ENCODE data around the gene NTNG1.

The NTNG1 gene

DNA sequence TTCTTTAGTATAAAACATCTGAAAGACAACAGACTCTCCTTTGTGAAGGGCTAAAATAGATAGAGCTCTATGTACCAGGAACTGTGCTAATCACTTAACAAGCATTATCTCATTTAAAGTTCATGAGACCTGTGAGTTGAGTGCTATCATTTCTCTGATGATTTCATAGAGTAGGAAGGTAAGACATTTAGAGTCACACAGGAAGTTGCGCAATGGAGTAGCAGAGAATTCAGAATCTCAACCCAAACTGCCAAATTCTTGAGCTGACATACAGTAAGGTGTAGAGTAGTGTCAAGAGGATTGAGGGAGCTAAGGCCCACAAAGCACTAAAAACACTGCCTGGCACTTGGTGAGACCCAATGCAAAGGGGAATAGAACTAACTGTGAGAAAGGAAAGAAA lies 384.3 kb downstream of the NTNG1 start:
- DNase-seq, result no peak

DNA sequence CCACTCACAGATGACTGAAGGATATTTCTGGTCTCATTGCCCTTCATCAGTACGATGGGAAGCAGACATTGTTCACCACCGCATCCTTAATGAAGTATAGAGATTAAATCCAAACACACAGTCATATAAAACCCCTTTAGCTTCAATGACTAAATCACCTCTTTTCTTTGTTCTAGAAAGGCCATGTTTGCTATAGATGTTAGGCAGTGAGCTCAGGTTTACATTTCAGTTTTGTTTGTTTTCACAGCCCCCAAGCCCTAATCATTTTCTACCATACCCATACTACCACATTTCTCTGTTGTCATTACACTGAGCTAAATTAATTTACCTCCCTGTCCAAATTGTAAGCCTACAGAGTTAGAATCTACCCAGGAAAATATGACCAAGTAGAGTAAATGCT lies 385.1 kb downstream of the NTNG1 start:
- no peak for DNase-seq

DNA sequence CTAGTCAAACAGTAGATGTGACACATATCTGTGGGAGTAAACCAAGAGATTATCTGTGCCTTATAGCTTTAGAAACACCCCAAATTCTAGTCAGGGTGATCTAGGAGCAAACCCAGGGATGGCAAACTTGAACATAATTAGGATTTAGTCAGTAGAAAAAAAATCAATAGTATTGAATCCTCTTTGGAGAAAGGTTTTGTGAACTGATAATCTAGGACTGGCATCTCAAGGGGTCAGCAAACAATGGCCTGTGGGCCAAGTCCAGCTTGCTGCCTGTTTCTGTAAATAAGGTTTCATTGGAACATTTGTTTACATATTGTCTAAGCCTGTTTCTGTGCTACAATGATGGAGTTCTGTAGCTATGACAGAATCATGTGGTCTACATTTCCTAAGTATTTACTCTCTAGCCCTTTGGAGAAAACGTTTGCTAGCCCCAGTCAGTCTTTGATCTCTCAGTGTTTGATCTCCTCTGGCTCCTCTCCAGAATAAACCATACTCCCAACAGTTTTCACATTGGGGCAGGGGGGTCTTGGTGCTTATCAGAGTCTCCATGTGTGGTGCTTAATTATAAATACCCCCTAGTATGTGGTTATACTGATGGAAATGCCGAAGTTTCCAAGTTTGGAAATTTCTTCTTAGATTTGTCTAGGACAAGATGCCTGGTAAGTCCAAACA lies 385.8 kb downstream of the NTNG1 start:
- DNase-seq, result no peak

DNA sequence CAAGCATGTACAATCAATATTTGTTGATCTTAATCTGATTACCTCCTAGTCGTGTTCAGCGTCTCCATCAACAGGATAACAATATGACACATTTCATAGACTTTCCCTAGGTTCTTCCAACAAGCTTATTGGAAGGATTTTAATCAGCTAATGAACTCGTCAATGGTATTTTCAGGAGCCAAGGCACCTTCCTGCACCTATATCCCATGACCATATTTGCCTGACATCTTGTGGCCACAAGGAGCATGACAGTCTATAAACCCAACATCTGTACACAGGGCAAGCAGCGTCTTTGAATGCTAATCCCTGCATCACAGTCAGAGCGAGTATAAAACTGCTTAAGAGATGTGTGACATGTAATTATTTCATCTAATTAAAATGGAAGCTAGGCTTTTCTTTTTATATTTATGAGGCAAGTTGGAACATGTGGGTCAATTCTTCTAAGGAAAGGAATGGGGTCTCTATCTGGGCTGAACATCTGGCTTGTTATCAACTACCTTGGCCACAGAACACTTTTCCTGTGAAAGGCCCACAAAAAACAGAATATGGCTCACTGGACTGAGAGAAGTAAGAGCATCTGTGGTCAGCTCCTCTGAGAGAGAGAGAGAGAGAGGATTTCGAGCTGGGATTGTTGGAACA lies 388.8 kb downstream of the NTNG1 start:
- no peak for DNase-seq

DNA sequence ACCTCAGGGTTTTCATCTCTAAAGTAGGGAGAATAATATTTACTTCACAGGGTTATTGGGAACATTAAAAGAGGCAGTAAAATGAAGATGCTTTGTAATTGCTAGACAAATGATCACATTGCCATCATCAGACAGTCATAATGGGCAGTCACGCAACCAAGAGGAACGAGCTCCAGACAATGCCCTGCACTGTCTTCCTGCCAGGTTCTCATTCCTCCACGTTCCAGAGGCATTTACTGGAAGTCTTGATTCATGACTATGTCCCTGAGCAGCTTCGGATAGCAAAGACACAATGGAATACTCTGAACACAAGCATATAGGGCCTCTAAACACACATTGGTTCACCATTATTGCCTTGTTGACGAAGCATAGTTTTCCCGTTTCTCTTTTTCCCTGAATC lies 389.7 kb downstream of the NTNG1 start:
- no peak for DNase-seq

GRCh38 chr1:107531065-107531908 lies 390.4 kb downstream of the NTNG1 start:
- DNase-seq, result no peak

- no peak for DNase-seq
Observed at GRCh38 chr1:107532318-107532717, 391.5 kb downstream of the NTNG1 start.

All from stimulated activated CD4-positive, alpha-beta T cell treated with anti-CD3 and anti-CD28 coated beads, Interleukin-4, amount 100 ng/mL, for 1 hour (primary cell).